OCI-LY7 (cell line): ENCODE measurements around the gene TMEM35B. TPM values are rescaled to one million over a fixed set of nuclear protein-coding genes. Genes with fewer than 3 reads are reported as not detected.
"Not testable (repeated sequence)": the region's sequence is repeated elsewhere in the genome, so short reads cannot be mapped to it uniquely, and the experiment has no call there.

Source experiments
- BruUV-seq: library from RNA; stranded (reverse); fragments of 400-500 nt; replicated peaks from 2 replicates; lab custom pipeline; 2021; lab: Mats Ljungman, UMichigan
- CTCF ChIA-PET: fragments of 300-600 bp; sonication (Branson Sonifier 250); formaldehyde crosslinking; loops from one replicate; lab custom pipeline; 2022; ENCODE audit warnings: antibody characterized with exemption; ENCODE audit not compliant: unreplicated experiment; lab: Charles Lee
- POLR2A ChIA-PET: fragments of 300-600 bp; sonication (Branson Sonifier 250); formaldehyde crosslinking; loops from one replicate; lab custom pipeline; 2022; ENCODE audit warnings: antibody characterized with exemption; lab: Charles Lee
- DNase-seq: peaks from one replicate; pipeline ENCODE4 v3.0.0-alpha.2; 2015; ENCODE audit warnings: low spot score
- H2AFZ ChIP-seq: fragments of 200-600 bp; sonication (generic), shearing (Covaris generic); 2 replicates; pipeline ENCODE4 v1.6.1; 2014; ENCODE audit warnings: mild to moderate bottlenecking, antibody characterized with exemption, low read length, moderate library complexity
- H3K27ac ChIP-seq: fragments of 200-600 bp; sonication (generic); 2 replicates; pipeline ENCODE4 v1.5.1; 2014; ENCODE audit warnings: mixed run types, low read depth, mild to moderate bottlenecking, moderate library complexity, low read length, inconsistent platforms; ENCODE audit not compliant: poor library complexity, severe bottlenecking
- H3K36me3 ChIP-seq: fragments of 200-600 bp; sonication (generic); 2 replicates; pipeline ENCODE4 v1.6.1; 2014; ENCODE audit warnings: mild to moderate bottlenecking, antibody characterized with exemption, low read length, moderate library complexity, mixed read lengths; ENCODE audit not compliant: insufficient read depth
- H3K4me1 ChIP-seq: fragments of 200-600 bp; sonication (generic); 2 replicates; pipeline ENCODE4 v1.5.1; 2014; ENCODE audit warnings: mild to moderate bottlenecking, low read length; ENCODE audit not compliant: insufficient read depth, poor library complexity, severe bottlenecking
- H3K4me2 ChIP-seq: fragments of 200-600 bp; sonication (generic); 2 replicates; pipeline ENCODE4 v1.6.1; 2014; ENCODE audit warnings: mild to moderate bottlenecking, low read length
- H3K4me3 ChIP-seq: fragments of 200-600 bp; sonication (generic); 2 replicates; pipeline ENCODE4 v1.5.1; 2014; ENCODE audit warnings: mild to moderate bottlenecking, low read depth, low read length; ENCODE audit not compliant: poor library complexity, severe bottlenecking
- H3K79me2 ChIP-seq: fragments of 200-600 bp; sonication (generic); 2 replicates; pipeline ENCODE4 v1.6.1; 2016; ENCODE audit warnings: low read depth, mild to moderate bottlenecking, low read length, moderate library complexity, mixed read lengths; ENCODE audit not compliant: insufficient read depth
- H3K9me2 ChIP-seq: fragments of 200-600 bp; sonication (generic); 2 replicates; pipeline ENCODE4 v1.6.1; 2016; ENCODE audit warnings: mild to moderate bottlenecking, low read length, mixed read lengths; ENCODE audit not compliant: insufficient read depth
- H3K9me3 ChIP-seq: fragments of 200-600 bp; sonication (generic); 2 replicates; pipeline ENCODE4 v1.6.1; 2014; ENCODE audit warnings: mild to moderate bottlenecking, mixed run types, low read length, mixed read lengths
- H4K20me1 ChIP-seq: fragments of 200-600 bp; sonication (generic); 2 replicates; pipeline ENCODE4 v1.6.1; 2014; ENCODE audit warnings: mild to moderate bottlenecking, antibody characterized with exemption, low read length, moderate library complexity, mixed read lengths; ENCODE audit not compliant: insufficient read depth
- CTCF ChIP-seq: fragments of 200-600 bp; sonication (generic); conservative IDR thresholded peaks from 2 replicates; pipeline ENCODE4 v1.5.1; 2014; ENCODE audit warnings: mild to moderate bottlenecking, antibody characterized with exemption, low read length, moderate library complexity, mixed read lengths
- EZH2phosphoT487 ChIP-seq: fragments of 200-600 bp; sonication (generic); IDR thresholded peaks from 2 replicates; pipeline ENCODE4 v1.6.1; 2018; ENCODE audit warnings: low read depth, borderline replicate concordance, mild to moderate bottlenecking, mixed run types, antibody characterized with exemption, low read length, moderate library complexity, mixed read lengths
- intact Hi-C: fragments of 100-400 bp; cut with micrococcal nuclease; formaldehyde crosslinking; loops from one replicate; pipeline ENCODE4 v1.10.0; 2022; ENCODE audit not compliant: unreplicated experiment
- small RNA-seq: library from RNA; depleted of rRNA; stranded (forward); fragments of <200 nt; gene quantifications from one replicate; pipeline ENCODE3, GENCODE V24; 2014
- total RNA-seq, 2 experiments: library from RNA; depleted of rRNA in 1 of 2; stranded (reverse); fragments of >200 nt in 1 of 2; shearing (Covaris generic) in 1 of 2; gene quantifications; 2 replicates each; pipeline ENCODE4 v1.2.3, GENCODE V29; 2014 to 2022

Gene TMEM35B
- total RNA-seq, 2 experiments from 2014 or later, result 15.5 to 19.8 TPM

GRCh38 chr1:34946211-34946610, 38.9 kb downstream of the TMEM35B start:
- POLR2A ChIA-PET, result no interaction called here
- no peaks in the 10 kb centered on the region for H3K36me3 ChIP-seq
- no peaks in the 10 kb centered on the region for H3K79me2 ChIP-seq
- H3K4me3 ChIP-seq, result no peak overlapping the region
- DNase-seq, result no peak
- H3K4me1 ChIP-seq, result no peaks in the 10 kb centered on the region
- TF ChIP-seq CTCF, result no peak
- TF ChIP-seq EZH2phosphoT487, result no peak
- H3K9me2 ChIP-seq, result no peaks in the 10 kb centered on the region
- CTCF ChIA-PET, result no interaction called here
- no peak overlapping the region for H3K27ac ChIP-seq
- no peak overlapping the region for H3K4me2 ChIP-seq
- intact Hi-C loops, result no loop called here
- H4K20me1 ChIP-seq, result no peaks in the 10 kb centered on the region
- BruUV-seq, result no TSS peak
- H2AFZ ChIP-seq, result no peak overlapping the region
- H3K9me3 ChIP-seq, result no peaks in the 10 kb centered on the region

GRCh38 chr1:34941798-34942197, 43.3 kb downstream of the TMEM35B start:
- H3K9me2 ChIP-seq, H3K27ac ChIP-seq, H3K4me2 ChIP-seq, H3K4me3 ChIP-seq, BruUV-seq, H3K9me3 ChIP-seq, H3K36me3 ChIP-seq, H2AFZ ChIP-seq, H3K79me2 ChIP-seq, CTCF ChIA-PET, H4K20me1 ChIP-seq, intact Hi-C loops, DNase-seq, POLR2A ChIA-PET, H3K4me1 ChIP-seq: not testable (repeated sequence)

Small RNA genes lying within 50 kb of the gene (small RNA-seq; reads per million reads assigned to genes)
- gene TMEM35B, result not detected

Other genes with a start within 250 kb of the TMEM35B start
- gene GJB5, start 230.3 kb downstream of the TMEM35B start, total RNA-seq (2014; rRNA removed; shearing (Covaris generic)), result not detected in 2 replicates
- not detected in 2 replicates for gene GJB5, start 230.3 kb downstream of the TMEM35B start, total RNA-seq (2022)
- not detected in 2 replicates for gene GJB4, start 225.6 kb downstream of the TMEM35B start, total RNA-seq (2014; rRNA removed; shearing (Covaris generic))
- not detected in 2 replicates for gene GJB4, start 225.6 kb downstream of the TMEM35B start, total RNA-seq (2022)
- not detected in 2 replicates for gene GJB3, start 204.1 kb downstream of the TMEM35B start, total RNA-seq (2014; rRNA removed; shearing (Covaris generic))
- not detected in 2 replicates for gene GJB3, start 204.1 kb downstream of the TMEM35B start, total RNA-seq (2022)
- gene GJA4, start 192.3 kb downstream of the TMEM35B start, total RNA-seq (2014; rRNA removed; shearing (Covaris generic)), result not detected in 2 replicates
- gene GJA4, start 192.3 kb downstream of the TMEM35B start, total RNA-seq (2022), result not detected in 2 replicates
- gene SMIM12, start 125.6 kb downstream of the TMEM35B start, total RNA-seq (2014; rRNA removed; shearing (Covaris generic)), result 36.3 and 44.3 TPM in 2 replicates
- gene SMIM12, start 125.6 kb downstream of the TMEM35B start, total RNA-seq (2022), result 39.2 and 41.2 TPM in 2 replicates
- gene DLGAP3, start 55.7 kb downstream of the TMEM35B start, total RNA-seq (2014; rRNA removed; shearing (Covaris generic)), result 0.47 and 0.64 TPM in 2 replicates
- gene DLGAP3, start 55.7 kb downstream of the TMEM35B start, total RNA-seq (2022), result 0.42 and 0.44 TPM in 2 replicates
- gene ZMYM6, start 46.6 kb upstream of the TMEM35B start, total RNA-seq (2014; rRNA removed; shearing (Covaris generic)), result 10.9 and 11.4 TPM in 2 replicates
- 24.2 and 30.5 TPM in 2 replicates for gene ZMYM6, start 46.6 kb upstream of the TMEM35B start, total RNA-seq (2022)
- gene ZMYM1, start 94.0 kb upstream of the TMEM35B start, total RNA-seq (2014; rRNA removed; shearing (Covaris generic)), result 6.1 and 6.9 TPM in 2 replicates
- gene ZMYM1, start 94.0 kb upstream of the TMEM35B start, total RNA-seq (2022), result 9.5 and 13.8 TPM in 2 replicates
- gene SFPQ, start 207.8 kb upstream of the TMEM35B start, total RNA-seq (2014; rRNA removed; shearing (Covaris generic)), result 395 and 569 TPM in 2 replicates
- gene SFPQ, start 207.8 kb upstream of the TMEM35B start, total RNA-seq (2022), result 532 and 593 TPM in 2 replicates